CD4-positive, alpha-beta T cell (primary cell): ENCODE results near the gene MACROD2. TPM values are rescaled to one million over a fixed set of nuclear protein-coding genes. Genes with fewer than 3 reads are reported as not detected.

Source experiments
- ATAC-seq: fragments of 200-7000 bp; cut with Tn5 transposase; one replicate; pipeline ENCODE4 v1.10.0; 2022; ENCODE audit warnings: mild to moderate bottlenecking; ENCODE audit not compliant: poor library complexity
- CTCF ChIA-PET: fragments of 350-600 bp; sonication (Branson Sonifier 250); formaldehyde crosslinking; loops from one replicate; lab custom pipeline; 2021; ENCODE audit warnings: antibody characterized with exemption, inconsistent platforms; lab: Charles Lee
- POLR2A ChIA-PET: fragments of 350-600 bp; sonication (Branson Sonifier 250); formaldehyde crosslinking; loops from one replicate; lab custom pipeline; 2021; ENCODE audit warnings: antibody characterized with exemption, inconsistent platforms; lab: Charles Lee
- DNase-seq, 14 experiments: peaks; one replicate each; pipeline ENCODE4 v3.0.0-alpha.2; 2013 to 2020; ENCODE audit warnings: mixed read lengths in 2 of 14
- H3K27ac ChIP-seq, 2 donors: one replicate each; pipeline versions ENCODE4 v1.5.1 to v1.7.0; 2013; ENCODE audit warnings: low read length in 2 of 2, low read depth in 1 of 2, mild to moderate bottlenecking in 1 of 2
- H3K27me3 ChIP-seq, 2 experiments: 1 replicate in 1 of 2; 2 replicates in 1 of 2; pipeline versions ENCODE4 v1.6.1 to v1.7.0; 2013; ENCODE audit warnings: low read length in 2 of 2, control low read depth in 1 of 2, mild to moderate bottlenecking in 1 of 2, moderate library complexity in 1 of 2; ENCODE audit not compliant: insufficient read depth in 2 of 2, control insufficient read depth in 1 of 2
- H3K36me3 ChIP-seq: one replicate; pipeline ENCODE4 v1.6.1; 2013; ENCODE audit warnings: low read length, control low read depth; ENCODE audit not compliant: insufficient read depth
- H3K4me1 ChIP-seq: one replicate; pipeline ENCODE4 v1.6.1; 2013; ENCODE audit warnings: low read length, control low read depth; ENCODE audit not compliant: insufficient read depth
- H3K4me3 ChIP-seq: one replicate; pipeline ENCODE4 v1.5.1; 2013; ENCODE audit warnings: mild to moderate bottlenecking, low read length, moderate library complexity
- H3K9me3 ChIP-seq, 2 experiments: 1 replicate in 1 of 2; 2 replicates in 1 of 2; pipeline versions ENCODE4 v1.6.1 to v1.7.0; 2013; ENCODE audit warnings: low read length in 2 of 2, mild to moderate bottlenecking in 2 of 2, control low read depth in 1 of 2, moderate library complexity in 1 of 2; ENCODE audit not compliant: control insufficient read depth in 1 of 2, insufficient read depth in 1 of 2
- H3K27ac Mint-ChIP-seq: one replicate; pipeline ENCODE4 v1.8.0; 2020; ENCODE audit warnings: mixed read lengths
- H3K27me3 Mint-ChIP-seq: one replicate; pipeline ENCODE4 v1.8.0; 2021; ENCODE audit warnings: mixed read lengths
- H3K36me3 Mint-ChIP-seq: one replicate; pipeline ENCODE4 v1.8.0; 2021; ENCODE audit warnings: low read depth, mixed read lengths
- H3K4me1 Mint-ChIP-seq: one replicate; pipeline ENCODE4 v1.8.0; 2021; ENCODE audit warnings: low read depth, mixed read lengths
- H3K4me3 Mint-ChIP-seq: one replicate; pipeline ENCODE4 v1.8.0; 2020; ENCODE audit warnings: mild to moderate bottlenecking, mixed read lengths
- H3K9me3 Mint-ChIP-seq: one replicate; pipeline ENCODE4 v1.8.0; 2020; ENCODE audit warnings: mixed read lengths
- intact Hi-C, 2 experiments: fragments of 100-400 bp; cut with DNase I in 1 of 2; cut with micrococcal nuclease in 1 of 2; formaldehyde crosslinking; loops; one replicate each; pipeline versions ENCODE4 v1.15.1 to v1.9.0; 2023 to 2025; cut with DNase I, micrococcal nuclease
- polyA plus RNA-seq, 2 donors: library from polyadenylated mRNA; unstranded; fragments of 120-200 nt; gene quantifications; one replicate each; pipeline ENCODE4 v1.2.1, GENCODE V29; 2013
- total RNA-seq, 174 experiments: library from RNA in 2 of 174; stranded (reverse) in 2 of 174; gene quantifications; one replicate each; pipeline ENCODE4 v1.2.3 and lab custom pipeline; 2021 to 2026
- TF ChIP-seq, protein P1 (sequence below): fragments of 200-600 bp; IDR thresholded peaks from one replicate; pipeline ENCODE4 v1.8.0; 2022; ENCODE audit warnings: antibody characterized with exemption, mild to moderate bottlenecking

MACROD2 gene
- not detected for total RNA-seq
- polyA plus RNA-seq (2013, experiment 1 of 2): 0.06 TPM
- polyA plus RNA-seq (2013, experiment 2 of 2): 0.14 TPM
- 0 to 1.2 (median 0.05) reads per million in 172 experiments for total RNA-seq (lab: John Stamatoyannopoulos, UW)

DNA sequence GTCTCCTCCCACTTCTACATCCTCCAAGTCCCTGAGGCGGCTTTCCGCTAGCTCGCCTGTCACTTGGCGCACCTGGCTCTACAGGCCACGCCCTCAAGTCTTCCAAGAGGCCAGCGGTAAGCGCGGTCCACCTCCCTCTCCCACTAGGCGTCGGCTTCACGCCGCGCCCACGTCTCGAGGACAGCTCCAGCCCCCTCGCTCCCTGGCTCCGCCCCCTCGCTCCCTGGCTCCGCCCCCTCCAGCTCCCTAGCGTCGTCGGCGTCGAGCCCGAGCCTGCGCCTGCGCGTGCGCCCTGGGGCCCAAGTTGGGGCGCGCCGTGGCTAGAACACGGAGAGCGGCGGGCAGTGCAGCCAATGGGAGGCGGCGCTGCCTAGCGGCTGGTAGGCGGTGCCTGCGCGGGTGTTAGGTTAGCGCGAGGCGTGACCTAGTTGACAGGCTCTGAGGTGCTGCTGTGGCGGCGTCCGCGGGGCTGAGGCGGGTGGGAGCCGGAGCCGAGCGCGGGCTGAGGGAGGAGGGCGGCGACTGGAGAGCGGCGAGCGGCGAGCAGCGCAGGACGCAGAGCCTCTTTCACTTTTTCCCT is at the start of gene MACROD2:
TSS of gene MACROD2 (plus strand) at position 431 of the 580 bp plus-strand sequence.
- no peaks in the 10 kb centered on the region for H3K36me3 ChIP-seq
- ChIA-PET CTCF (no interaction called here), POLR2A (no interaction called here)
- DNase-seq (peak in 7 of 14 experiments; percentile 5 to 49 (median 23)), ATAC-seq (no peak)
- H3K36me3 Mint-ChIP-seq: no peaks in the 10 kb centered on the region
- no peak within 1 kb of the TSS for H3K27ac Mint-ChIP-seq
- TF ChIP-seq, protein P1, sequence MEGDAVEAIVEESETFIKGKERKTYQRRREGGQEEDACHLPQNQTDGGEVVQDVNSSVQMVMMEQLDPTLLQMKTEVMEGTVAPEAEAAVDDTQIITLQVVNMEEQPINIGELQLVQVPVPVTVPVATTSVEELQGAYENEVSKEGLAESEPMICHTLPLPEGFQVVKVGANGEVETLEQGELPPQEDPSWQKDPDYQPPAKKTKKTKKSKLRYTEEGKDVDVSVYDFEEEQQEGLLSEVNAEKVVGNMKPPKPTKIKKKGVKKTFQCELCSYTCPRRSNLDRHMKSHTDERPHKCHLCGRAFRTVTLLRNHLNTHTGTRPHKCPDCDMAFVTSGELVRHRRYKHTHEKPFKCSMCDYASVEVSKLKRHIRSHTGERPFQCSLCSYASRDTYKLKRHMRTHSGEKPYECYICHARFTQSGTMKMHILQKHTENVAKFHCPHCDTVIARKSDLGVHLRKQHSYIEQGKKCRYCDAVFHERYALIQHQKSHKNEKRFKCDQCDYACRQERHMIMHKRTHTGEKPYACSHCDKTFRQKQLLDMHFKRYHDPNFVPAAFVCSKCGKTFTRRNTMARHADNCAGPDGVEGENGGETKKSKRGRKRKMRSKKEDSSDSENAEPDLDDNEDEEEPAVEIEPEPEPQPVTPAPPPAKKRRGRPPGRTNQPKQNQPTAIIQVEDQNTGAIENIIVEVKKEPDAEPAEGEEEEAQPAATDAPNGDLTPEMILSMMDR: no peak
- no peak within 1 kb of the TSS for H3K4me3 Mint-ChIP-seq
- H3K27ac ChIP-seq: no peak within 1 kb of the TSS
- H3K9me3 Mint-ChIP-seq: peaks cover 7% of the 10 kb centered on the region
- intact Hi-C loops: no loop called here
- peaks cover 4% of the 10 kb centered on the region for H3K4me1 ChIP-seq
- peaks cover 3 to 11% of the 10 kb centered on the region in 2 experiments for H3K27me3 ChIP-seq
- H3K4me3 ChIP-seq: no peak within 1 kb of the TSS
- H3K9me3 ChIP-seq: peaks cover 8 to 21% of the 10 kb centered on the region in 2 experiments
- H3K4me1 Mint-ChIP-seq: peaks cover 7% of the 10 kb centered on the region
- peaks cover 32% of the 10 kb centered on the region for H3K27me3 Mint-ChIP-seq

DNA sequence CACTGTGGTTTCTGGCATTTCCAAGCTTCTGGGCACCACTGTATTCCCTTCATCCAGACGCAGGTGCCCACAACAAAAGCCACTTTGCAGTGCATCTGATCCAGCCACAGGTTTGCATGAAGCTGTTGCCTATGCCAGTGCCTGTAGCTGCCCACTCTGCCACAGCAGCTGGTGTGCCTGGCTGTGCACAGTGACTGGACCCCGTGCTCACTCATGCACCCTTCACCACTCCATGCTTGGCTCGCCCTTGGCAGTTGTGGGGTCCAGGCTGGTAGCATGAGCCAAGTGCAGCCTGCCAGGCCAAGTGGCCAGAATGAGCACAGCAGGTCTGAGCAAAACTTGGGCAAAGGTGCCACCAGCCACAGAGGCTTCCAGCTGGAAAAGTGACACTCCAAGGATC is 47.6 kb upstream of the MACROD2 start:
- TF ChIP-seq, protein P1: no peak
- CTCF ChIA-PET: no interaction called here
- H3K27me3 ChIP-seq: no peaks in the 10 kb centered on the region
- Mint-ChIP-seq H3K27me3 (no peaks in the 10 kb centered on the region), H3K9me3 (peaks cover 3% of the 10 kb centered on the region), H3K27ac (no peak overlapping the region), H3K4me3 (no peak overlapping the region), H3K4me1 (no peaks in the 10 kb centered on the region), H3K36me3 (no peaks in the 10 kb centered on the region)
- POLR2A ChIA-PET: no interaction called here
- intact Hi-C loops: no loop called here
- H3K4me1 ChIP-seq: no peaks in the 10 kb centered on the region
- no peaks in the 10 kb centered on the region for H3K36me3 ChIP-seq
- no peak overlapping the region for H3K27ac ChIP-seq
- DNase-seq (no peak), ATAC-seq (no peak)
- H3K9me3 ChIP-seq: peaks cover 0 to 20% of the 10 kb centered on the region in 2 experiments
- no peak overlapping the region for H3K4me3 ChIP-seq

DNA sequence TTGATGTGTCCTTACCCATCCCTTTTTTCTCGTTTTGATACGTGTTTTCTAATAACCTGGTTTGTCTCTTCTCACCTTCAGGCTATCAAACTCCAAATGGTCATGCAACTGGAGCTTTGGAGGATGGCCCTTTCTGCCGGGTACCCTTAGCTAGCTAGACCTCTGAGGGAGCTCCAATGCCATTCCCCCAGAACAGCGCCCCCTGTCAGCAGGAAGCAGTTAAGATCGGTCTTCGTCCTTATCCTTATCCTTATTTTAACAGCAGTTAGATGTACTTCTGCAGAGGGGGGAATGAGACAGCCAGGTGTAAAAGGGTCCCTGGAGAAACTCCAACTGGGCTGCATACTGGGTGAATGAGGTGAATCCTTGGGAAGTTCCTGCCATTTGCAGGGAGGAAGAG is 42.1 kb upstream of the MACROD2 start:
- H3K27ac Mint-ChIP-seq: no peak overlapping the region
- Histone ChIP-seq H3K27ac (no peak overlapping the region), H3K27me3 (no peaks in the 10 kb centered on the region), H3K4me3 (no peak overlapping the region), H3K36me3 (no peaks in the 10 kb centered on the region), H3K4me1 (no peaks in the 10 kb centered on the region), H3K9me3 (peaks cover 0 to 7% of the 10 kb centered on the region in 2 experiments)
- DNase-seq (no peak), ATAC-seq (no peak)
- CTCF ChIA-PET: no interaction called here
- no peaks in the 10 kb centered on the region for H3K4me1 Mint-ChIP-seq
- intact Hi-C loops: no loop called here
- no peaks in the 10 kb centered on the region for H3K9me3 Mint-ChIP-seq
- TF ChIP-seq, protein P1: no peak
- H3K27me3 Mint-ChIP-seq: no peaks in the 10 kb centered on the region
- no peak overlapping the region for H3K4me3 Mint-ChIP-seq
- no peaks in the 10 kb centered on the region for H3K36me3 Mint-ChIP-seq
- POLR2A ChIA-PET: no interaction called here
